Dermis blood vessel endothelial cell (primary cell): ENCODE measurements around the gene ZNF318. TPM values are rescaled to one million over a fixed set of nuclear protein-coding genes. Genes with fewer than 3 reads are reported as not detected.

Experiments
- DNase-seq: peaks from one replicate; pipeline ENCODE4 v3.0.0; 2010
- total RNA-seq: library from RNA; depleted of rRNA; stranded (reverse); fragments of >200 nt; gene quantifications from 2 replicates; pipeline ENCODE4 v1.2.3, GENCODE V29; 2014

Gene ZNF318
- total RNA-seq, 1 donor from 2014 or later = 9.7 TPM

DNA sequence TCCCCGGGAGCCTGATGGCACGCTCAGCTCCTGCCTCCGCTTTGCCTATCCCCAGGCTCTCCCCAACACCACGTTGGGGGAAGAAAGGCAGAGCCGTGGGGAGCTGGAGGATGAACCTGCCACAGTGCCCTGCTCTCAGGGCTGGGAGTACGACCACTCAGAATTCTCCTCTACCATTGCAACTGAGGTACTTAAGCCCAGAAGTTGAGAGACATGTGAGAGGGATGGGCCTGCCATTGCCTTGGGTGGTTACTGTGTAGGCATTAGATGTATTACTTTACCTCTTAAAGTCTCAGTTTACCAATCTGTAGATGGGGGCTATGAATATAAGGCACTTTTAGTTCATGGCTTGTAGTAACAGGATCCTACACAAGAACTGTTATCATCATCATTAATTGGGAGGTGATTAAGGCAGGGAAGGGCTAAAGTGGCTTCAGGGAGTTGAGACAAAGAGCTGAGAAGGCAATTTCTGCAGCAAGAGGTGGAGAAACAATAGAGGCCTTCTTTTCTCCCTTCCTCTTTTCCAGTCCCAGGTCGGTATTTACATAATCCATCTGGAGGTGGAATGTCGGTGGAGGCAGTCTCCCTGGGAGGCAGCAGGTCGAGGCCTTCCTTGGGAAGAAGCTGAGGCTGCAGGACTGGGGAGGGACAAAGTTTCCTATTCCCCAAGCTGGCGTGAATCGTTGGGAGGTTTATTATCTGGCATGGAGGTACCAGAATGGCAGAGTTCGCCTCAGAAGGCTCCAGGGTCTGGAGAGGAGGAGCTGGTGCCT is 70.7 kb downstream of the ZNF318 start:
- no peak for DNase-seq

DNA sequence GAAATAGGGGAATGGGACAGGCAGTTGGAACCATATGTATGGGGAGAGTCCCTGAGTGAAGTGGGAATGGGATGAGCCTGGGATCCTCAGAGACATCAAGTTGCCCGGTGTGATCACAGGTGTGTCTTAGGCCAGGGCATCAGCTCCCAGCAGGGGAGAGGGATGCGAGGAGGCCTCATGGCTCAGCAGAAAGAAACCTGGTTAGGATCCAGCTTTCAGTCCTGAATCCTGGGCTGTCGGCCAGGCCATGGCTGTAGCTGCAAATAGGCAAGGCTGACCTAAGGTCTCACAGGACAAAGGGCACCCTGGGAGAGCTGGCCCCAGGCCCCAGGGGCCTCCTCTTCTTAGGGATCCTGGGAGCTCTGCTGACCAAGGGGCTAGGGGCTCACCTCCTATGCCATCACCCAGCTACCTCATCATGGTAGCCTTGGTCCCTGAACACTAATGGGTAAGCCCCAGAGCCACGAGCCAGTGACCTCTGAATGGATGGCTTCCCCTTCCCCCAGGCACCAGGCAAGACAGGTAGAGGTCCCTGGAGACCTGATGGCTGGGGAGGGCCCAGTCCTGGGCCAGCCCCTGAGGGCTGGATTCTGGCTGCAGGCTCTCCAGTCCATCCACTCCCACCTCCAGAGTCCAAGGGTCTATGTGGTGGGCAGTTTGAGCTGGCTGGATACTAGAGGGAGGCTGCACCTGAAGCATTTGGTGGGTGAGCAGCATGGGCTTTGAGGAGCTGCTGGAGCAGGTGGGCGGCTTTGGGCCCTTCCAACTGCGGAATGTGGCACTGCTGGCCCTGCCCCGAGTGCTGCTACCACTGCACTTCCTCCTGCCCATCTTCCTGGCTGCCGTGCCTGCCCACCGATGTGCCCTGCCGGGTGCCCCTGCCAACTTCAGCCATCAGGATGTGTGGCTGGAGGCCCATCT is 71.5 kb downstream of the ZNF318 start, which contains the start of gene SLC22A7:
Gene SLC22A7 (plus strand): TSS at position 617 of the 921 bp plus-strand sequence. CDS start 99 bp downstream, at position 716.
- no peak for DNase-seq

DNA sequence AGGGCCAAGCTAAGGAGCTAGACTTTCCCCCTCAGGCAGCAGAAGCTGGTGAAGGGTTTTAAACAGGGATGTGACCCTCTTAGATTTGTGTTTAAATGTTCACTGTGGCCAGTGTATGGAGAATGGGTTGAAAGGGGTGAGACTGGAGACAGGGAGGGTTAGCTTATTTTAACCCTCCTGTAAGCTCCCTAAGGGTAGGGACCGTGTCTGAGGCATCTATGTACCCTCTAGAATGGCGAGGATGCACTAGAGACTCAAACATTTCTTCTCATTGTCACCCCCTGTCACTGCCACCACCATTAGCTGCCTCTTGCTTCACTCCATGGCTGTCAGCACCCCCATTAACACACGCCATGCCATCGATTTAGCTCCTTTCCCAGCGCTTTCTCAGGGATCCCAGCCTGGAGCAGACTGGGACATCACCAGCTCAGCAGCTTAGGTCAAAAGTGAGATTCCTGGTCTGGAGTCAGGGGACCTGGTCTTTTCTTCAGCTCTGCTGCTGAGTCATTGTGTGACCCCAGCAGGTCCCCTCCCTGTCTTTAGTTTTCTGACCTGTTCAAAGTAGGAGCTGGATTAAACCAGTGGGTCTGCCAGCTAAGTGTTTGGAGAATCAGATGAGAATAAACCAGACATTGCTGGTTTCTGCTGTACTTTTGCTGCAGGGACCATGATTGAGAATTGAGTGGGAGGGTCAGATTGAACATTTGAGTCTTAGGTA is 72.5 kb downstream of the ZNF318 start:
- DNase-seq = no peak

DNA sequence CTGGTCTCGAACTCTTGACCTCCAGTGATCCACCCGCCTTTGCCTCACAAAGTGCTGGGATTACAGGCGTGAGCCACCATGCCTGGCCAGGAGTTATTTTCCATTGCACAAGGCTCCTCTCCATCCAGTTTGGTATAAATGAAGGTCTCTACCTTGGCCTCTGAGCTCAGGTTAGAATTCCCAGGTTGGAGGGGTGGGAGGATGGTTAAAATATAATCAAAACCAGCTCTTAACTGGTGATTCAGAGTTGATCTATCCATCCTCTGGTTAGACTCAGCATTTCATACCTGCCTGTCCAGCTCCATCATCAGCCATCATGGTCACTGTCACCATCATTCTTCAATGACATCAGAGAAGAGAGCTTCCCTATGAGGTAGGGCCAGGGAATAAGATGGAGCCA is 74.0 kb downstream of the ZNF318 start:
- no peak for DNase-seq

DNA sequence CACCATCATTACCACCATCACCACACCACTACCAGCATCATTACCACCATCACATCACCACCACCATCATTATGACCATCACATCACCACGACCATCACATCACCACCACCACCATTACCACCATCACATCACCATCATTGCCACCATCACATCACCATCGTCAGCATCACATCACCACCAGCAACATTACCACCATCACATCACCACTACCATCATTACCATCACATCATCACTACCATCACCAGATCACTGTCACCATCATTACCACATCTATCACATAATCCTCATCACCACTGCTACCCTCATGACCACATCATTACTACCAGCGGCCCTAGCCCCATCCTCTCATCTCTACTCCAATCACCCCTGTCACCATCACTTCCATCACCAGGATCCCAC is 74.9 kb downstream of the ZNF318 start:
- DNase-seq = no peak

DNA sequence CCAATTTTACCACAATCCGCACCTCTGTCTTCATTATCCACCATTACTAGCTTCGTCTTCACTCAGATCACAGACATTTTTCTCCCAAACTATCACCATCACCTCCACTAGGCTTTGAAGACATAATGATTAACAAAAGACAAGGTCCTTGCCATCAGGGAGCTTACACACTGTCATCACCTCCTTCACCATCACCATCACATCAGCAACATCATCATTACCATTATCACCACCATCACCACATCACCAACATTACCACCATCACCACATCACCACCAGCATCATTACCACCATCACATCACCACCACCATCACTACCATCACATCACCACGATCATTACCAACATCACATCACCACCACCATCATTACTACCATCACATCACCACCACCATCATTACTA is 75.7 kb downstream of the ZNF318 start:
- DNase-seq = no peak

DNA sequence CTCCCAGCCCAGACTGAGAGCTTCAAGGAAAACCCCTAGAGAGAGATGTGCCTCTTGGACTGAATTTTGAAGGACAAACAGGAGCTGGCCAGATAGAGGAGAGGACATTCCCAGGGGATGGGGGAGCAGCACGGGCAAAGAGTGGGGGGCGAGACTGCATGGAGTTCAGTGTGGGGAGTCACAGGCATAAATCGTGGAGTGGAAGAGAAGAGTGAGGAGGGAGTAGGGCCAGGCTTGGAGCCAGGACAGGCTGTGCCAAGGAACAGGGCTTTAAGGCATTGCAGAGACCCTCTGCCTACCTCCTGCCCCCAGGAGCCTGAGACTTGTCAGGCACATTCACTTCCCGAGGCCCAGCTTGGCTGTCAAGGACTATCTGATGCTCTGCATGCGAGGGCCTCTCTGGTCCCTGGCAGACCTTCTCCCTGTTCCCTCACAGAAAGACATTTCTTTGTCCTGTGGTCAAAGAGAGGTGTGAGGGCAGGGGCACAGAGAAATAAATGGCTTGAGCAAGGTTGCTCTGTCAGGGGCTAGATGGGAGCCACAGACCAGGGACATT is 76.6 kb downstream of the ZNF318 start:
- no peak for DNase-seq

DNA sequence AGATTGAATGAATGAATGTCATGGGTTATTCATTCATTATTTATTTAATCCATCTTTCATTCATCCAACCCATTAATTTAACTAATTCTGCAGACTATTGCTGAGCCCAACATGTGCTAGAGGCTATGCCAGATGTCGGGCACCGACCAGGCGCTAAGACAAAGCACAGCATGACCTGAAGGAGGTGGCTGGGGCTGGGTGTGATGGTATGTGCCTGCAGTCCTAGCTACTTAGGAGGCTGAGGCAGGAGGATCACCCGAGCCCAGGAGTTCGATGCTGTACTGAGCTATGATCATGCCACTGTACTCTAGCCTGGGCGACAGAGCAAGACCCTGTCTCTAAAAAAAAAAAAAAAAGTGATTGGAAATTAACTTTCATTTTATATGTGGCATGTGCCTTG is 77.1 kb downstream of the ZNF318 start:
- DNase-seq = no peak

DNA sequence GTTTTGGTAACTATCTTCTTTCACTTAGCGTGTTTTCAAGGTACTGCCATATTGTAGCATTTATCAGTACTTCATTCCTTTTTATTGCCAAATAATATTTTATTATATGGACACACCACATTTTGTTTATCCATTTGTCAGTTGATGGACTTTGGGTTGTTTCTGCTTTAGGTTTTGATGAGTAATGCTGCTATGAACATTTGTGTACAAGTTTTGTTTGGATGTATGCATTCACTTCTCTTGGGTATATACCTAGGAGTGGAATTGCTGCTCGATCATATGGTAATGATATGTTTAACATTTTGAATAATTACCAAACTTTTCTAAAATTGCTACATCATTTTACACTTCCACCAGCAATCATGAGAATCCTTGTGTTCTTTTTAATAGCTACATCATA is 77.7 kb downstream of the ZNF318 start:
- no peak for DNase-seq

DNA sequence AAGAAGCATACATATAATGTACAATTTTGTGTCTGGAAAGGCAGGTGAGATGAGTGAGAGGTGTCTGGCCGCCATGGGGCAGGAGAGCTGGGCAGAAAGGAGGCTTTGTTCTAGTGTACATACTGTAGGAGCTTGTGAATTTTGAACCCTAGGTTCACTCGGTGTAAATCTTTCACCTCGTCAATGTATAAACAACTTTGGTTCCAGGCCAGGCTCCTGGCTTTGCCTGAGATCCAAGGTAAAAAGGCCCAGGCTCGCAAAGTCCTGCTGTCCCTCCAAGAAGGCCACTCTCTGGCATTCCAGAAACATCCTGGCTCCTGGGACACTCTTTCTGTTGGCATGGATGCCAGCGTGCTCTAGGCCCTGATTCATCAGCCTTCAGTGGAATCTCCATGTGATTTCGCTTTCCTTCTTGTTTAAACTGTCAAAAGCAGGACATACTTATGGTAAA is 78.5 kb downstream of the ZNF318 start:
- DNase-seq = no peak

DNA sequence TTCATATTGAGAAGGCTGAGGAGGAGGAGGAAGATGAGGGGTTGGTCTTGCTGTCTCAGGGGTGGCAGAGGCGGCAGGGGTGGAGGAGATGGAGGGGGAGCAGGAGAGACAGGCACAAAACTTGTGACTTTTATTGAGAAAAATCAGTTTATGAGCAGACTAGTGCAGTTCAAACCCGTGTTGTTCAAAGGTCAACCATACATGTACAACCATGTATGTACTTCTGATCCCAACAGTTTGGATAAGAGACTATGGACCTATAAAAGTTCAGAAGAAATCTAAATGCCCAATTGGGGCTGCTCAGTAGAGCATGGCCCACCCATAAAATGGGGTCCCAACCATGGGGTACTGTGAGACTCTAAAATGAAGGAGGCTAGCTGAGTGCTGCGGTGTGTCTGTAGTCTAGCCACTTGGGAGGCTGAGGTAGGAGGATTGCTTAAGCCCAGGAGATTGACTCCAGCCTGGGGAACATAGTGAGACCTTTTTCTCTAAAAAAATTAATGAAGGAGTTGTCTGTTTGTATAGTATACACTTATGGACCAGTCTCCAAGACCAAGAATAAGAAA is 79.0 kb downstream of the ZNF318 start:
- no peak for DNase-seq

DNA sequence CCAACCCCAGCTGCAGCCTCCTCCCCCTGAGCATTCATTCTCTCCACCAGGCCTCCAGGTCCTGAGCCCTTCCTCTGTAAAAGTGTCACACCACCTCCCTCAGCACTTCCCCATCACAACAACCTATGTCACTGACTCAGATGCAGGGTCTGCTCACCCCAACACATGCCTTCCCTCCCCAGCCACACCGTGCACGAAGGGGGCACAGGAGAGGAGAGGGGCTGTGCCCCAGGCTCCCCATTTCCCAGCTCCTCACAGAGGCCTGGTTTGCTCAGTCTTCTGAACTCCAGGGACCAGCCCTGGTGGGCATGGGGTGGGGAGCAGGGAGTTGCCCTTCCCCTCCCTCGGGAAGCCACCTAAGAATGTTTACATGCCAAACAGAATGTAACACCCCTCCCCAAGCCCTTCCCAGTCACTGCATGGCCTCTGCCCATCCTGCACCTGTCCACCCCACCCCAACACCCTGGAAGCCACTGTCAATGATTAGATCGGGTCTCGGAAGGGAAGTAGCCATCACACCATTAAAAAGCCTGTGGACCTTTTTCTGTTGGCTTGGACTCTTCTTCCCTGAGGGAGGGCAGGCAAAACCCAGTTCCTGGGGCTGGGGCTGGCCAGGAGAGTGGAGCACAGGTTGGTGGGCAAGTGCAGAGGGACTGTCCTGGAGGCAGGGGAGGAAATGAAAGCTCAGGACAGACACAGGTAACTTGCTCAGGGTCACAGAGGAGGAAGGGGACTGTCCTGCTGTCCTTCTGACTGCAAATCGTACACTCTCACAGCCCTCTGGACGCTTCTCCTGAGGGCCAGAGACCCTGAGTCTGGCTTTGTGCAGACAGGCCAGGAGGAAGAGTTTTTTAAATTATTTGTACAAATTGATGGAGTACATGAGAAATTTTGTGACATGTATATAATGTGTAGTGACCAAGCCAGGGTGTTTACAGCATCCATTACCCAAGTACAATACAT is 81.4 kb downstream of the ZNF318 start:
- no peak for DNase-seq

DNA sequence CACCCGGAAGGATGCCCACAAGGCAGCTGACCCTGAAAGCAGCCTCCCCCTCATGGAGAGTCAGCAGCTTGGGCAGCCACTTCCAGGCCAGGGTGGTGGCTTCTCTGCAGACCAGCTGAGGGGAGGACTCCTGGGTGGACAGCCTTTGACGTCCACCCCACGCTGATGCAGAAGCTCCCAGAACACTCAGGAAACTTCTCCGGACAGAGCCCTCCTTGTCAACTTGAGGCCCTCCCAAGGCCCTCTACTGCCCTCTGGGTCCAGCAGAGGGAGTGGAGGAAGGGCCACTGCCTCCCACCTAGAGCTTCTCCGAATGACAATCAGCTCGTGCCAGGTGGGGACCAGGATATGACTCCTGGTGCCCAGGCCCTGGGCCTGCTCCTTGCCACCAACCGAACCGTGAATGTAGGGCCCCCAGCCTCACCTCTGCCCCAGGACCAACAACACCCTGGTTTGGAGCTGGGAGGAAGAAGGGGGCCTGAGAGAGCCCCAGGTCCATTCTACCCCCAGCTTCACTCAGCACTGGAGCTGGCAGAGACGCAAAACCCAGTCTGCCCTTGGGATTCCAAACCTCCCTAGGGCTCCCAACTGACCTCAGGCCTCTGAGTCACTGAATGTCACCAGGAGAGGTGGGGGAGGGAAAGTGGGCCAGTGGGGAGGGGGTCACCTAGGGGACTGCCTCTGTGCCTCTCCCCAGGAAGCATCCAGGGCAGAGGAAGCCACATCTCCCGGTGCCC is 82.3 kb downstream of the ZNF318 start:
- DNase-seq = no peak

DNA sequence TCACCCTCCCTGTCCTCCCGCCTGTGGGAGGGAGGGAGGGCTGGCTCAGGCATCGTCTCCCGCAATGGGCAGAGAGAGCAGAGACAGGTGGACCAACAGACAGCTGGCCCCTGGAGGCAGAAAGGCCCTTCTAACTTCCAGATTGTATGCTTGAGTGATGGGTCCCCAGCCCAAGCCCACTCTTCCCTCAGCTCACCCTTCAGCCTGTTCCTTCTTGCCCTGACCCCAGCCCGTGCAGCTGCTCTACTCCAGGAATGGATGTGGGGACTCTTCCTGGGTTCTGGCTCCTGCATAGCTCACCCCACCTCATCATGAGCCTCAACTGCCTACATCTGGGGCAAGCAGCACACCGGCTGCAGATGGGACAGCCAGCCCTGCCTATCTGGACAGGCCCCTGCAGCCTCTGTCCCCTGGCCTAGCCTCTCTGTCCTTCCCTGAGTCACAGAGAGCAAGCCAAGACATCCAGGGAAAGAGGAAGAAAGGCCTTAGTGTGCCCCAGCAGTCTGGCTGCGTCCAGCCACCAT is 82.9 kb downstream of the ZNF318 start:
- no peak for DNase-seq

Other genes starting within 250 kb of the ZNF318 start
- gene SRF, start 198.4 kb downstream of the ZNF318 start, total RNA-seq = 16.5 and 19.7 TPM in 2 replicates
- 25.9 and 33.8 TPM in 2 replicates for gene CUL9, start 187.5 kb downstream of the ZNF318 start, total RNA-seq
- gene DNPH1, start 140.2 kb downstream of the ZNF318 start, total RNA-seq = 29.0 and 31.5 TPM in 2 replicates
- 0.05 TPM in 1 of 2 replicates, not detected in the other for gene TTBK1, start 126.2 kb downstream of the ZNF318 start, total RNA-seq
- gene SLC22A7, start 71.4 kb downstream of the ZNF318 start, total RNA-seq = not detected in 2 replicates
- 0.34 TPM in 1 of 2 replicates, not detected in the other for gene CRIP3, start 60.8 kb downstream of the ZNF318 start, total RNA-seq
- 19.2 and 22.0 TPM in 2 replicates for gene ABCC10, start 57.9 kb upstream of the ZNF318 start, total RNA-seq
- 0.60 and 0.68 TPM in 2 replicates for gene DLK2, start 85.9 kb upstream of the ZNF318 start, total RNA-seq
- gene TJAP1, start 107.9 kb upstream of the ZNF318 start, total RNA-seq = 12.6 and 17.9 TPM in 2 replicates
- gene LRRC73, start 140.7 kb upstream of the ZNF318 start, total RNA-seq = 0.14 and 0.17 TPM in 2 replicates
- 135 and 149 TPM in 2 replicates for gene YIPF3, start 147.3 kb upstream of the ZNF318 start, total RNA-seq
- 21.3 and 36.2 TPM in 2 replicates for gene POLR1C, start 147.4 kb upstream of the ZNF318 start, total RNA-seq
- 27.2 and 30.6 TPM in 2 replicates for gene XPO5, start 206.4 kb upstream of the ZNF318 start, total RNA-seq
- 22.5 and 32.3 TPM in 2 replicates for gene POLH, start 206.5 kb upstream of the ZNF318 start, total RNA-seq